Astrocyte of the hippocampus (primary cell): Measurements from ENCODE around the gene CCDC85C.
"Not testable (repeated sequence)": the region's sequence is repeated elsewhere in the genome, so short reads cannot be mapped to it uniquely, and the experiment has no call there.

Experiments
- DNase-seq: peaks from one replicate; pipeline ENCODE4 v3.0.0; 2011; ENCODE audit warnings: low read depth, low spot score

CCDC85C gene

GRCh38 chr14:99603471-99604277 is at the start of gene CCDC85C:
Gene CCDC85C, minus strand, starts transcription at chr14:99604207. Its CDS starts 248 bp downstream, at chr14:99603959.
- peak; percentile 81 for DNase-seq

- no peak for DNase-seq
Observed at GRCh38 chr14:99651953-99652746, 48.1 kb upstream of the CCDC85C start.

DNA sequence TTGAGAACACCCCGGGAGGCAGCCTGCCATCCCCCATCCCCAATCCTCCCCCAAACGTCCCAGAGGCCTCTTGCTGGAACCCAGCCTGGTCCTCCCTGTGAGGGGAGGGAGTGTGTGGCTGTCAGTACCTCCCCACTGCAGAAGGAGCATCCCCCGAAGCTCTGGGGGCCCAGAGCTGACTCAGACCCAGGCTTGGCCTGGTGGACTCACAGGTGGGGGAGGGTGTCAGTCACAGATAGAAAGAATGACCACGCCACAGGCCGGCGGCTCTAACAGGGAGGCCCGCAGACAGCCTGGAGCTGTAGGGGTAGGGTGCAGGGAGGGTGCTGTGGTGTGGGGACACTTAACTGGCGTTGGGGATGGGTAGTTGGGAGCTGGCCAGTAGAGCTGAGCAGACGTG is 46.2 kb upstream of the CCDC85C start:
- no peak for DNase-seq

DNA sequence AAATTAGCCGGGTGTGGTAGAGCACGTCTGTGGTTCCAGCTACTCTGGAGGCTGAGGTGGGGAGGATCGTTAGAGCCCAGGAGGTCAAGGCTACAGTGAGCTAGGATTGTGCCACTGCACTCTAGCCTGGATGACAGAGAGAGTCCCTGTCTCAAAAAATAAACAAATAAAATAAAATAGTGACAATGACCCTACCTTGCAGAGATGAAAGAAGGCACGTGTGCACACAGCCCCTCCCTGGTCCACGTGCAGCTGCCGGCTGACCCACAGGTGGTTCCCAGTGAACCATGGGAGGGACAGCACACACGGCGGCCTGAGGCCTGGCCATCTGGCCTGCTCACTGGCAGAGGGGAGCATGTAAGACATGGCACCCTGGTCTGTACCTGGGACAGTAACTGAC is 45.6 kb upstream of the CCDC85C start:
- no peak for DNase-seq

DNA sequence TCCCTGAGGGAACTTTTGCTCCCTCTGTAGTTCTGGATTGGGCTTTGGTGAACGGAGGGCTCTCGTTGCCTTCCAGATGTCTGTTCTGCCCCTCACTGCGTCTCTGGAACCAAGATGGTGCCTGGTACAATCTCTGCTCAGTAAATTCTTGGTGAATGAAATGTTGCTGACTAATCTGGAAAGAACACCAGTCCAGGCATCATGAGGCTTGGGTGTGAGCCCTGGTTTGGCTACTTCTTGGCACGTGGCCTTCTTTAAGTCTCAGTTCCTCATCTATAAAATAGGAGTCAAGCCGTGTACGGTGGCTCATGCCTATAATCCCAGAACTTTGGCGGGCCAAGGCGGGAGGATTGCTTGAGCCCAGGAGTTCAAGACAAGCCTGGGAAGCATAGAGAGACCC is 45.2 kb upstream of the CCDC85C start:
- DNase-seq, result peak; percentile 75

DNA sequence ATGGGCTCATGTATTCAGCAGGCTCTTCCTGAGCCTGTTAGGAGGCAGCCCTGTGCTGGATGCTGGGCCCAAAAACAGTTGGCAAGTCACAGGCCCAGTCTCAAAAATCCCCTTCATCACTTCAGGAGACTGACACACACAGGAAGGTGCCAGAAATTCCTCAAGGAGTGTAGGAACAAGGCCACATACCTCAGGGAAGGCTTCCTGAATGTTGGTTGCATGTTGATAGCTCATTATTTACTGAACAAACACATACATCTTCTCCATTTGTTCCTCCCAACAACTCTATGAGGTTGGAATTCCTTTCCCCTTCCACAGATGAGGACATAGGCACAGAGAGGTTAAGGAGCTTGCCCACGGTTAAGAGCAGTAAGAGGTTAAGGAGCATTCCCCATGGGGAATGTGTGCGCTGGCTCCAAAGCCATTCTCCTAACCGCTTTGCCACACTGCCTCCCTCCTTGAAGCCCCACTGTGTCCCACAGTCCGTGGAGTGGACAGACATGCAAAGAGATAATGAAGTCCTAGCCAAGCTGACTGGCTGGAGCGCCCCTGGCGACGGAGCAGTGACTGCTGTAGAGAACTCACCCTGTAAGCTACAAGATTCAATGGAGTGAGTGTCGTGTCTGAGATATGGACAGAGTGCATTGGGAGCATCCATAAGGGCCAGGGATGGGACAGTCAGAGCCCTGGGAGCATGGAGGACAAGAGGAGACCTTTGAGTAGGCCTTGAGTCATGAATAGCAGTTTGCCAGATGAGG is 44.2 kb upstream of the CCDC85C start:
- DNase-seq, result peak; percentile 67

- DNase-seq, result peak; percentile 66
Observed at GRCh38 chr14:99647411-99647810, 43.4 kb upstream of the CCDC85C start.

GRCh38 chr14:99645545-99646505 is 41.8 kb upstream of the CCDC85C start:
- DNase-seq, result no peak

DNA sequence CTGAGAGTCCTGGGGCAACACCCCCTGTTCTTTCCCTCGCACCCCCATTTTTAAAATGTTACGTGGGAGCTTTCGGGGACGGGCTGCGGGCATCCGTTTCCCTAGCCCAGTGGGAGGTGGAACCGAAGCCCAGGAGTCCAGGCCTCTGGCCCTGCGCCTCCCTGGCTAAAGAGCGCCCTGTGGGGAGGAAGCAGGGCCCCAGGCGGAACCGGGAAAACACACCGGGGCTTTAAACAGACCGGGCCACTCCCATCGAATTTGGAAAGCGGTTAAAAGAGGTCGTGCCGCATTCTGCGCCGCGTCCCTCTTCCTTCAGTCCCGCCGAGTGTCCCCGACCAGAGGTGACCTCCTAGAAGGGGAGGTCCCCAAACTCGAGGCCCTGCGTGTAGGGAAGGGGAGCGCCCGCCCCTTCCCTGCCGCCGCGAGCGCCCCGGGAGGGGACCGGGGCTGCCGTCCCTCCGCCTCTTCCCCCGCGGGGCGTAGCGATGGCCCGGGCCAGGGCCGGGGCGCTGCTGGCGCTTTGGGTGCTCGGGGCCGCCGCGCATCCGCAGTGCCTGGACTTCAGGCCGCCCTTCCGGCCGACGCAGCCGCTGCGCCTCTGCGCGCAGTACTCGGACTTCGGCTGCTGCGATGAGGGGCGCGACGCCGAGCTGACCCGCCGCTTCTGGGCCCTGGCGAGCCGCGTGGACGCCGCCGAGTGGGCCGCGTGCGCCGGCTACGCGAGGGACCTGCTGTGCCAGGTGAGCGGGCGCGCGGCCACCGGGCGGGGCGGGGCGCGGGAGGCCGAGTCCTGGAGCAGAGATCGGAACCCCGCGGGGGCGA is 40.9 kb upstream of the CCDC85C start, which contains the start of gene HHIPL1:
HHIPL1 (plus strand) TSS at position 407 of the 822 bp plus-strand sequence; CDS start at position 486, 79 bp downstream.
- peak; percentile 67 for DNase-seq

GRCh38 chr14:99644035-99644587 is 40.1 kb upstream of the CCDC85C start:
- no peak for DNase-seq

DNA sequence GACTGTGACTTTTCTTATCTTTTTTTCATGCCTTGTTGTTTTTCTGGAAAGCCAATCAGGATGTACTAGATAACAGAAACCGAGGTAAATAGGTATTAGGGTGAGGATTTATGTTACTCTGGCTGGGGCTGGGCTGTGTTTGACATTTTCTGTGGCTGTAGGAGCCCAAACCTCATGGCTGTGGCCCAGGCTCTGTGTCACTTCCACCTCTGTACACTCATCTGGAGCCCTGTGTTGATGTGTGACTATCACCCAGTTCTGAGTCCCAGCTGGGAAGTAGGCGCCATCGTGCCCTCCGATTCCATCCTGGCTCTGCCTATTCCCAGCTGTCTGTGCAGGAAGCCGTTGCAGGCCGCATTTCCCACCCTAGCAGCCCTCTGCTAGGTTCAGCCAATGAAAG is 39.3 kb upstream of the CCDC85C start:
- no peak for DNase-seq

- DNase-seq, result not testable (repeated sequence)
Observed at GRCh38 chr14:99642771-99643170, 38.8 kb upstream of the CCDC85C start.

DNA sequence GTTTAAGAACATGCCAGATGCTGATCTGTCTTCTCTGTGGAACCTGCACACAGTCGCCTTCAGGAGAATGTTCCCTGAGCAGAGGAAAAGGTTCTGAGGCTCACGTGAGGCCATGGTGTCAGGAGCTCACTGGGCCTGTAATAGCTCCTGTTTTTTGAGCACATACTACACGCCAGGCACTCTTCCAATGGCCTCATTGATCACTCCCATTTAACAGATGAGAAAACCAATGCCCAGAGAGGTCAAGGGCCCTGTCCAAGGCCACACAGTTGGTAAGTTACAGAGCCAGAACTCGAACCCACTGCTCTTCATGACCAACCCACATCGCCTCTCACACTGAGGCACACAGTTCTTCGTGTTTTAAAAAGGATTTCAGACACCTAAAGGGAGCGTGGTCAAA is 33.6 kb upstream of the CCDC85C start:
- DNase-seq, result no peak

- DNase-seq, result no peak
Observed at GRCh38 chr14:99636487-99636886, 32.5 kb upstream of the CCDC85C start.

- no peak for DNase-seq
Observed at GRCh38 chr14:99635116-99635515, 31.1 kb upstream of the CCDC85C start.

DNA sequence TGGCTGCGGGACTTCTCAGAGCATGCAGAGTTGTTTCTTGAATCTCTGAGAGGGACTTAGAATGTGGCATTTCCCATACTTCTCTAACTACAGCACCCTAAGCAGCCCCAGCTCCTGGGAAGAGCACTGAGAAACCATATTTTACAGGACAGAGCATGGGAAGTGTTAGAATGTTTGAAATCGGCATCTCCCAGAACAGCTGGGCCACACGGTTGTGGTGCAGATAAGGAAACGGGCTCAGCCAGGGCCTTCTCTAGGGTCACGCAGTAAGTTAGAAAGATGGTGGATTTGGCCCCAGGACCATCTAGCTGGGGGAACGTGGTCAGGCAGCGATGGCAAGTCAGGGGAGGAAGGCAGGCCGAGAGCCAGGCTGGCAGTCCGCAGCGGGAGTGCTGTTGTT is 30.4 kb upstream of the CCDC85C start:
- no peak for DNase-seq

DNA sequence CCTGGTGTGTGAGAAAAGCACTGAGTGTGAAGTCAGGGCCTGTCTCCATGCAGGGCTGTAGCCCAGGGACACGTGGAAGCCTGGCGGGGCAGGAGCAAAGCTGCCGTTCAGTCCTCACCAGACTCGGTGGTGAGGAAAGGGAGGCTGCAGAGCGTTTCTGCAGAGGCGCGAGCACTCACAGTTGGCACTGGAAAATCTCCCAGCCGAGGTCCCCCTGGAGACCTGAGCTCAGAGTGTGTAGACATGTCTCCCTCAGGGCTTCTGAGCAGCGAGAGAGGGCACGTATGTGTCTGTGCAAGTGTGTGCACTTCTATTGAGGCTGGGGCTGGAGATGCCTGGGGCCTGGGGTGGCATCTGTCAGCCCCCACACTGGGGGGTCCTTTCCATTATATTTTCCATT is 29.9 kb upstream of the CCDC85C start:
- no peak for DNase-seq

- DNase-seq, result no peak
Observed at GRCh38 chr14:99633141-99633540, 29.1 kb upstream of the CCDC85C start.

- DNase-seq, result no peak
Observed at GRCh38 chr14:99632410-99633035, 28.5 kb upstream of the CCDC85C start.
